Breast epithelium (tissue), 4 donors: Measurements from ENCODE around the gene CBR1. TPM values are rescaled to one million over a fixed set of nuclear protein-coding genes. Genes with fewer than 3 reads are reported as not detected.

Experiments used
- DNase-seq, 2 donors: peaks; one replicate each; pipeline ENCODE4 v3.0.0-alpha.2; 2019; ENCODE audit warnings: low spot score in 2 of 2
- H3K27ac ChIP-seq, 2 donors: fragments of 200-600 bp; sonication (generic) in 1 of 2; one replicate each; pipeline ENCODE4 v1.5.1; 2016 to 2019; ENCODE audit warnings: mild to moderate bottlenecking in 1 of 2
- H3K27me3 ChIP-seq, 2 donors: fragments of 200-600 bp; sonication (generic) in 1 of 2; one replicate each; pipeline versions ENCODE4 v1.5.1 to v1.6.0; 2017 to 2019; ENCODE audit warnings: control low read depth in 1 of 2, mild to moderate bottlenecking in 1 of 2
- H3K36me3 ChIP-seq: fragments of 200-600 bp; one replicate; pipeline ENCODE4 v1.5.1; 2019
- H3K4me1 ChIP-seq, 2 donors: fragments of 200-600 bp; sonication (generic); one replicate each; pipeline ENCODE4 v1.5.1; 2016 to 2019; ENCODE audit warnings: control low read depth in 1 of 2
- H3K4me3 ChIP-seq, 3 donors: fragments of 200-600 bp; sonication (generic); 1 replicate in 2 of 3; 2 replicates in 1 of 3; pipeline ENCODE4 v1.5.1; 2016 to 2019; ENCODE audit warnings: mild to moderate bottlenecking in 3 of 3, moderate library complexity in 2 of 3
- H3K9me3 ChIP-seq, 2 donors: fragments of 200-600 bp; sonication (generic) in 1 of 2; one replicate each; pipeline ENCODE4 v1.5.1; 2016 to 2019; ENCODE audit warnings: control low read depth in 1 of 2
- CTCF ChIP-seq, 3 donors: fragments of 450-650 bp; IDR thresholded peaks; one replicate each; pipeline ENCODE4 v1.5.1; 2016 to 2017; ENCODE audit warnings: antibody characterized with exemption in 3 of 3, mild to moderate bottlenecking in 3 of 3, moderate library complexity in 3 of 3
- POLR2A ChIP-seq: fragments of 450-650 bp; IDR thresholded peaks from one replicate; pipeline ENCODE4 v1.6.1; 2016; ENCODE audit warnings: antibody characterized with exemption, mild to moderate bottlenecking, moderate library complexity
- POLR2AphosphoS5 ChIP-seq, 3 donors: sonication (generic); formaldehyde crosslinking; IDR thresholded peaks; one replicate each; pipeline ENCODE4 v1.6.1; 2017; ENCODE audit warnings: antibody characterized with exemption in 3 of 3
- intact Hi-C: fragments of 100-400 bp; cut with DNase I; formaldehyde crosslinking; loops from one replicate; pipeline ENCODE4 v1.15.1; 2023; ENCODE audit warnings: low total_unique reads
- total RNA-seq, 3 donors: library from RNA; depleted of rRNA; stranded (reverse); fragments of >200 nt; gene quantifications; one replicate each; pipeline ENCODE4 v1.1.0, GENCODE V29; 2016

Gene CBR1
- total RNA-seq, 3 donors from 2014 or later: 79.5 to 104 (median 85.5) TPM

GRCh38 chr21:36024782-36025181 is 45.0 kb upstream of the CBR1 start:
- Histone ChIP-seq H3K4me1 (no peaks in the 10 kb centered on the region), H3K36me3 (no peaks in the 10 kb centered on the region), H3K4me3 (no peak overlapping the region), H3K9me3 (no peaks in the 10 kb centered on the region), H3K27ac (no peak overlapping the region), H3K27me3 (no peaks in the 10 kb centered on the region)
- no peak for DNase-seq
- intact Hi-C loops: no loop called here
- TF ChIP-seq CTCF (IDR thresholded peaks at IDR 0.05): no peak
- TF ChIP-seq POLR2AphosphoS5 (IDR thresholded peaks at IDR 0.05): no peak
- TF ChIP-seq POLR2A: no peak

- no peaks in the 10 kb centered on the region for H3K36me3 ChIP-seq
- H3K27me3 ChIP-seq: no peaks in the 10 kb centered on the region
- TF ChIP-seq POLR2AphosphoS5 (IDR thresholded peaks at IDR 0.05) (no peak), POLR2A (no peak), CTCF (IDR thresholded peaks at IDR 0.05) (no peak)
- intact Hi-C loops: no loop called here
- no peaks in the 10 kb centered on the region for H3K9me3 ChIP-seq
- no peak overlapping the region for H3K27ac ChIP-seq
- no peak overlapping the region for H3K4me3 ChIP-seq
- no peak for DNase-seq
- no peaks in the 10 kb centered on the region for H3K4me1 ChIP-seq
These were observed 42.5 kb upstream of the CBR1 start for GRCh38 chr21:36027347-36027746.

GRCh38 chr21:36028127-36029069 is 41.4 kb upstream of the CBR1 start:
- H3K9me3 ChIP-seq: no peaks in the 10 kb centered on the region
- H3K4me3 ChIP-seq: no peak overlapping the region
- H3K36me3 ChIP-seq: no peaks in the 10 kb centered on the region
- no peaks in the 10 kb centered on the region for H3K27me3 ChIP-seq
- no peak overlapping the region for H3K27ac ChIP-seq
- no peaks in the 10 kb centered on the region for H3K4me1 ChIP-seq
- TF ChIP-seq CTCF (IDR thresholded peaks at IDR 0.05) (peak; percentile 84 to 90 (median 90)), POLR2AphosphoS5 (IDR thresholded peaks at IDR 0.05) (no peak), POLR2A (no peak)
- intact Hi-C loops: no loop called here
- peak; percentile 70 to 81 for DNase-seq

- Histone ChIP-seq H3K27me3 (no peaks in the 10 kb centered on the region), H3K4me1 (no peaks in the 10 kb centered on the region), H3K4me3 (no peak overlapping the region), H3K9me3 (no peaks in the 10 kb centered on the region), H3K27ac (no peak overlapping the region), H3K36me3 (no peaks in the 10 kb centered on the region)
- DNase-seq: no peak
- TF ChIP-seq POLR2AphosphoS5 (IDR thresholded peaks at IDR 0.05): no peak
- no peak for TF ChIP-seq CTCF (IDR thresholded peaks at IDR 0.05)
- no peak for TF ChIP-seq POLR2A
- intact Hi-C loops: no loop called here
These were observed 40.5 kb upstream of the CBR1 start for GRCh38 chr21:36029309-36029708.

GRCh38 chr21:36030581-36031189 is 39.1 kb upstream of the CBR1 start:
- intact Hi-C loops: no loop called here
- Histone ChIP-seq H3K36me3 (no peaks in the 10 kb centered on the region), H3K27ac (no peak overlapping the region), H3K4me1 (no peaks in the 10 kb centered on the region), H3K27me3 (no peaks in the 10 kb centered on the region), H3K4me3 (no peak overlapping the region), H3K9me3 (no peaks in the 10 kb centered on the region)
- TF ChIP-seq POLR2AphosphoS5 (IDR thresholded peaks at IDR 0.05): no peak
- no peak for TF ChIP-seq CTCF (IDR thresholded peaks at IDR 0.05)
- TF ChIP-seq POLR2A: no peak
- DNase-seq: no peak
